ENCODE data around the gene CRTC1.
"Not testable (repeated sequence)": the region's sequence is repeated elsewhere in the genome, so short reads cannot be mapped to it uniquely, and the experiment has no call there.

The CRTC1 gene

DNA sequence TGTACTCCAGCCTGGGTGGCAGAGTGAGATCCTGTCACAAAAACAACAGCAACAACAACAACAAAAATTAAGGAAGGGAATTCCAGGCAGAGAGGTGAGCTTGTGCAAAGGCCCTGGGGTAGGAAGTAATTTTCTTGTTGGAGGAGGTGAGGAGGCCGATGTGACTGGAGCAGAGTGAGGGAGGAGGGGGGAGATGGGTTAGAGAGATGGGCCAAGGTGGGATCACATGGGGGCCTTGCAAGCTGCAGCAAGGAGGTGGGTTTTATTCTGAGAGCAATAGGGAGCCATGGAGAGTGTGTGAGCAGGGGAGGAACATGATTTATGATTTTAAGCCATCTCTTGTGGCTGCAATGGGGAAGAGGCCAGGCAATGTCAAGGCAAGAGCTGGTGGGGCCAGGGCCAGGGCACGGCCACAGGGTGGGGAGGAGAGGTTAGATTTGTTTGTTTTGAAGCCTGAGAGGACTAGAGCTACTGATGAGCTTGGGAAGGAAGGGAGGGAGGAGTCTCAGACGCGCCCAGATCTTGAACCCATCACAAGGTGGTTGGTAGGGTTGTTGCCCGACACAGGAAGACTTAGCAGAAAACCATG, 120.2 kb downstream of the CRTC1 start:
- H3K4me3 Mint-ChIP-seq = no peak overlapping the region
- no peaks in the 10 kb centered on the region for H3K36me3 Mint-ChIP-seq (ENCODE audit: insufficient read depth)
- no peak for ATAC-seq (replicated peaks; ENCODE audit: extremely low read depth, poor library complexity, severe bottlenecking)
- H3K27ac Mint-ChIP-seq (ENCODE audit: low read depth) = no peak overlapping the region
- H3K27me3 Mint-ChIP-seq = peaks cover 11% of the 10 kb centered on the region
- no peaks in the 10 kb centered on the region for H3K4me1 Mint-ChIP-seq
- no peaks in the 10 kb centered on the region for H3K9me3 Mint-ChIP-seq
- no peak for DNase-seq (ENCODE audit: low spot score in 2 of 2)

DNA sequence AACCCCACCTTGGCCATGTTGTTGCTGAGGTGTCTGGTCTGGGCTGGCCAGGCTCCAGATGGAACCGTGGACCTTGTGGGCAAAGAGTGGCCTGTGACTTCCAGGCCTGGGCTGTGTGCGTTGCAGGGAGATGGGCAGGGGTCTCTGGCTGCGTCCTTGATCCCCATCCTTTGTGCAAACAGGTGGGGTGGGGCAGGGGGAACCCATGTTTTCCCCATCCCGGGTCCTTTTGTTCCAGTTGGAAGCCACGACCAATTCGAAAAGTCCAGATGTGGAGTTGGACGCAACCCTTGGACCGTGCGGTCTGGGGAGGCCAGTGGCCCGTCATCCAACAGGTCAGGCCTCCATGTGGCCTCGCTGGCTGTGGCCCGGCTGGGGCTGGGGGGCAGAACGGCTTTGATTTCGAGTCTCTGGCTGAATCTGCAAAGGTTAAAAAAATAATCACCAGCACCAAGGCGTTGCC, 120.7 kb downstream of the CRTC1 start:
- Mint-ChIP-seq H3K4me1 (no peaks in the 10 kb centered on the region), H3K27ac (ENCODE audit: low read depth) (no peak overlapping the region), H3K27me3 (peaks cover 12% of the 10 kb centered on the region), H3K9me3 (no peaks in the 10 kb centered on the region), H3K4me3 (no peak overlapping the region), H3K36me3 (ENCODE audit: insufficient read depth) (no peaks in the 10 kb centered on the region)
- no peak for ATAC-seq (replicated peaks; ENCODE audit: extremely low read depth, poor library complexity, severe bottlenecking)
- no peak for DNase-seq (ENCODE audit: low spot score in 2 of 2)

DNA sequence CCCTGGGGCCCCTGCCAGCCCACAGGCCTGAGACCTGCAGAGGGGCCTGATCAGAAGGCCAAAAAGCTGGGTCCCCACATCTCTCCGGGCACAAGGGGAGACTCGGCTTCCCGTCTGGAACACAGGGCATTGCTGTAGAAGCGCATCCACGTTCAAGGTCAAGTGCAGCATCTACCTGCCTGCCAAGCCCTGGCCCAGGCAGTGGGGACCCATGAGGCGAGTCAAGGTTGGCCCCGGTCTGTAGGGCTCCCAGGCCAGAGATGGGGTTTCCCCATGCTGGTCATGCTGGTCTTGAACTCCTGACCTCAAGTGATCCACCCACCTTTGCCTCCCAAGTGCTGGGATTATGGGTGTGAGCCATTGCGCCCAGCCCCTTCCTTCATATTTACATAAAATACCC, 121.2 kb downstream of the CRTC1 start:
- H3K4me3 Mint-ChIP-seq = no peak overlapping the region
- DNase-seq (ENCODE audit: low spot score in 2 of 2) (no peak), ATAC-seq (replicated peaks; ENCODE audit: extremely low read depth, poor library complexity, severe bottlenecking) (no peak)
- H3K27ac Mint-ChIP-seq (ENCODE audit: low read depth) = no peak overlapping the region
- no peaks in the 10 kb centered on the region for H3K9me3 Mint-ChIP-seq
- no peaks in the 10 kb centered on the region for H3K36me3 Mint-ChIP-seq (ENCODE audit: insufficient read depth)
- H3K4me1 Mint-ChIP-seq = peaks cover 4% of the 10 kb centered on the region
- H3K27me3 Mint-ChIP-seq = peaks cover 17% of the 10 kb centered on the region

DNA sequence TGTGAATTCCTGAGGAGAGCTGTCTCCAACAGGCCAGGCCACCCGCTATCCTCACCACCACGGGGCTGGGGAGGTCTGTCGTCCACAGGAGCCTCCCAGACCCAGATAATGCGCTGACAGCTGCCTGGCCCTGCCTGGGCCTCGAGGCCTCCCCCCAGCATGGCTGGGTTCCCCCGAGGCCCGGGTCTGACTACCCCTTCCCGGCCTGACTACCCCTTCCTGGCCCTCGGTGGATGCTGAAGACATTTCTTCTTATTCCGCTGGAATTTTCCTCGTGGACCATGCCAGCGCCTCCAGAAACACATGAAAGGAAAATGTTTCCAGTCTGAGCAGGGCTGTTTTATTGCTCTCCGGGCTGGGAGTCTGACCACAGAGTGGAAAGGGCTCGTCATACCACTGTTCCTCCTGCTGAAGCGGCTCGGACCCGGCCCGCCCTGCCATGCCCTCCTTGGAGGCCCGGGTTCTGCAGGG, 124.4 kb downstream of the CRTC1 start:
- Mint-ChIP-seq H3K4me3 (no peak overlapping the region), H3K27me3 (peaks cover 29% of the 10 kb centered on the region), H3K36me3 (ENCODE audit: insufficient read depth) (no peaks in the 10 kb centered on the region), H3K4me1 (peaks cover 6% of the 10 kb centered on the region), H3K27ac (ENCODE audit: low read depth) (no peak overlapping the region), H3K9me3 (no peaks in the 10 kb centered on the region)
- DNase-seq (ENCODE audit: low spot score in 2 of 2) (no peak), ATAC-seq (replicated peaks; ENCODE audit: extremely low read depth, poor library complexity, severe bottlenecking) (no peak)

DNA sequence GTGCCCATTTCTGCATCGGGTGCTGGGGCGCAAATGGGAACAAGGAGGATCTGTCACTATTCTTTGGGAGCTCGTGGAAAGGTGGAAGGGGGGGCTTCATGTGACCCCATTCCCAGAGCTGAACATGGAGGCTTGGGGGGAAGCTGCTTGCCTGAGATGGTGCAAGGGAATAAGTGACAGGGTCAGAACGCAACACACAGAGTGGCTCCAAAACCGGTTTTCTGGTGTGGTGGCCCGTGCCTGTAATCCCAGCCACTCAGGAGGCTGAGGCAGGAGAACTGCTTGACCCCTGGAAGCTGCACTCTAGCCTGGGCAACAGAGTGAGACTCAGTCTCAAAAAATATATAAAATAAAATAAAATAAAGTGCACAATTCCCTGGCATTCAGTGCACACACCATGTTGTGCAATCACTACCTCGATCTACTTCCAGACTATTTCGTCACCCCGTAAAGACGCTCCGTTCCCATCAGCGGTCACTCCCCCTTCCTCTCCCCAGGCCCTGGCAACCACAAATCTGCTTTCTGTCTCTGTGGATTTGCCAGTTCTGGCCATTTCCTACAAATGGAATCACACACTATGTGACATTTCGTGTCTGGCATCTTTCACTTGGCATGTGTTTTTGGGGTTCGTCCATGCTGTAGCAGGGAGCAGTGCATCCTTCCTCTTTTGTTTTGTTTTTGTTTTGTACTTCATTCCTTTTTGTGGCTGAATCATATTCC, 125.8 kb downstream of the CRTC1 start:
- Mint-ChIP-seq H3K36me3 (ENCODE audit: insufficient read depth) (no peaks in the 10 kb centered on the region), H3K4me1 (peaks cover 6% of the 10 kb centered on the region), H3K27me3 (peaks cover 19% of the 10 kb centered on the region), H3K4me3 (no peak overlapping the region), H3K27ac (ENCODE audit: low read depth) (no peak overlapping the region), H3K9me3 (no peaks in the 10 kb centered on the region)
- ATAC-seq (replicated peaks; ENCODE audit: extremely low read depth, poor library complexity, severe bottlenecking) = no peak
- DNase-seq (ENCODE audit: low spot score in 2 of 2) = no peak

DNA sequence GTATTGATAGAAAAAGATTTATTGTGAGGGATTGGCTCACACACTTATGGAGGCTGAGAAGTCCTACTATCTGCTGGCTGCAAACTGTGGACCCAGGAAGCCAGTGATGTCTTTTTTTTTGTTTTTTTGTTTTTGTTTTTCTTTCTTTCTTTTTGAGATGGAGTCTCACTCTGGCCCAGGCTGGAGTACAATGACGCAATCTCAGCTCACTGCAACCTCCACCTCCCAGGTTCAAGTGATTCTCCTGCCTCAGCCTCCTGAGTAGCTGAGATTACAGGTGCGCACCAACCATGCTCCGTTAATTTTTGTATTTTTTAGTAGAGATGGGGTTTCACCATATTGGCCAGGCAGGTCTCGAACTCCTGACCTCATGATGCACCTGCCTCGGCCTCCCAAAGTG, 128.2 kb downstream of the CRTC1 start:
- DNase-seq (ENCODE audit: low spot score in 2 of 2); H3K4me1 Mint-ChIP-seq; ATAC-seq (replicated peaks; ENCODE audit: extremely low read depth, poor library complexity, severe bottlenecking); H3K9me3 Mint-ChIP-seq; H3K36me3 Mint-ChIP-seq (ENCODE audit: insufficient read depth); H3K4me3 Mint-ChIP-seq; H3K27ac Mint-ChIP-seq (ENCODE audit: low read depth): not testable (repeated sequence)
- peaks cover 19% of the 10 kb centered on the region for H3K27me3 Mint-ChIP-seq

DNA sequence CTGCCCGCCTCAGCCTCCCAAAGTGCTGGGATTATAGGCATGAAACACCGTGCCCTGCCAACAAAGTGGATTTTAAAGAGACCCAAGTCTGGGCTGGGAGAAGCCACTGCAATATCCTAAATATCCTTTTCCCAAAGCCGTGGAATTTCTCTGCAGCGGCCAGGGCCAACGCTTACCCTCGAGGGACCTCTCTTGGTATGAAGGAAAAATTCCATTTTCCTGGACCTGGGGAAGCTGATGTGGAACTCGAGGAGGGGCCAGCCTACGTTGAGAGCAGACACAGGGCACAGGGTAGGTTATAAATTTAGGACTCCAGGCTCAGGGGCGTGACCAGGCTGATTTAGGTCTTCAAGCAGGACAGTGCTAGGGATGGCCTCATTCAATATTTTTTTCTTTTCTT, 130.6 kb downstream of the CRTC1 start:
- Mint-ChIP-seq H3K27ac (ENCODE audit: low read depth) (no peak overlapping the region), H3K27me3 (peaks cover 18% of the 10 kb centered on the region), H3K36me3 (ENCODE audit: insufficient read depth) (no peaks in the 10 kb centered on the region), H3K4me3 (no peak overlapping the region), H3K9me3 (no peaks in the 10 kb centered on the region), H3K4me1 (peaks cover 6% of the 10 kb centered on the region)
- DNase-seq (ENCODE audit: low spot score in 2 of 2) (no peak), ATAC-seq (replicated peaks; ENCODE audit: extremely low read depth, poor library complexity, severe bottlenecking) (no peak)

DNA sequence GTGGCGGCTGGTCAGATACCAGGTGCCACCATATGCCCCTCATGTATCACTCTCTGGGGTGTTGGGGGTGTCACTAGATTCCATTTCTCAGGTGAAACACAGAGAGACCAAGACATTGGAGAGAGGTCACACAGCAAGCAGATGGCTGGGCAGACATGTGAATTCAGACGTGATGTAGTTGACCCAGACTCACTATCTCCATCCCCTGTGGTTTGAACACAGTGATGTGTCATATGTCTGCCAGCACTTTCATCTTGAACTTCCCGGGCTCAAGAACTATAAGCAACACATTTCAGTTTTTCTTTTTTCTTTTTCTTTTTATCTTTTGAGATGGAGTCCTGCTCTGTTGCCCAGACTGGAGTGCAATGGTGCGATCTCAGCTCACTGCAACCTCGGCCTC, 132.2 kb downstream of the CRTC1 start:
- H3K9me3 Mint-ChIP-seq = no peaks in the 10 kb centered on the region
- H3K4me3 Mint-ChIP-seq = no peak overlapping the region
- no peak for ATAC-seq (replicated peaks; ENCODE audit: extremely low read depth, poor library complexity, severe bottlenecking)
- H3K36me3 Mint-ChIP-seq (ENCODE audit: insufficient read depth) = no peaks in the 10 kb centered on the region
- peaks cover 8% of the 10 kb centered on the region for H3K27me3 Mint-ChIP-seq
- no peak for DNase-seq (ENCODE audit: low spot score in 2 of 2)
- no peaks in the 10 kb centered on the region for H3K4me1 Mint-ChIP-seq
- no peak overlapping the region for H3K27ac Mint-ChIP-seq (ENCODE audit: low read depth)

DNA sequence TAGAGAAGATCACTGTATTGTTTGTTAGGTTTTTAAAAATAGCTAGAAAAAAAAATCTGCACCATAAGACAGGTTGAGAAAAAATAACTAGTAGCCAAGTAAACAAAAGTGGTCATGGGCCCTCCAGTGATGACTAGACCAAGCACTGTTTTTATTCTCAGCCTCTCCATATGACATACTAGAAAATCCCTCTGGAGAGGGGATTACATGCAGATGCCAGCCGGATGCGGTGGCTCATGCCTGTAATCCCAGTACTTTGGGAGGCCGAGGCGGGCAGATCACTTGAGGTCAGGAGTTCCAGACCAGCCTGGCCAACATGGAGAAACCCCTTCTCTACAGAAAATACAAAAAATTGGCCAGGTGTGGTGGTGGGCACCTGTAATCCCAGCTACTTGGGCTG, 133.2 kb downstream of the CRTC1 start:
- DNase-seq (ENCODE audit: low spot score in 2 of 2); H3K4me1 Mint-ChIP-seq; H3K27me3 Mint-ChIP-seq; H3K27ac Mint-ChIP-seq (ENCODE audit: low read depth); H3K4me3 Mint-ChIP-seq; ATAC-seq (replicated peaks; ENCODE audit: extremely low read depth, poor library complexity, severe bottlenecking); H3K36me3 Mint-ChIP-seq (ENCODE audit: insufficient read depth); H3K9me3 Mint-ChIP-seq: not testable (repeated sequence)

DNA sequence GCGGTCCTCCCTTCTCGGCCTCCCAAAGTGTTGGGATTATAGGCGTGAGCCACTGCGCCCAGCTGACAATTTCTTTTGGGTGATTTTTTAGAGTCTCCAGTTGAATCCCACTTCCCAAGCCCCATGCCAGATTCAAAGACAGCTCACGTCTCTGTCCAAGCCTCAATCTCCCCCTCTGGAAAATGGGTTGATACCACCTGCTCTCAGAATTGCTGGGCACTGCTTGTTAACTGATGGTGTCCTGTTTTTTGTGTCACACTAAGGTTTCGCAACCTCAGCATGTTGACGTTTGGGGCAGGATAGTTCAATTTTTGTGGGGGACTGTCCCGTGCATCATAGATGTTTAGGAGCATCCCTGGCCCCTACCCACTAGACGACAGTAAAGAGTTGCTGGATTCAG, 134.1 kb downstream of the CRTC1 start:
- H3K4me1 Mint-ChIP-seq = no peaks in the 10 kb centered on the region
- no peak overlapping the region for H3K4me3 Mint-ChIP-seq
- DNase-seq (ENCODE audit: low spot score in 2 of 2) (no peak), ATAC-seq (replicated peaks; ENCODE audit: extremely low read depth, poor library complexity, severe bottlenecking) (no peak)
- H3K9me3 Mint-ChIP-seq = no peaks in the 10 kb centered on the region
- no peak overlapping the region for H3K27ac Mint-ChIP-seq (ENCODE audit: low read depth)
- no peaks in the 10 kb centered on the region for H3K36me3 Mint-ChIP-seq (ENCODE audit: insufficient read depth)
- H3K27me3 Mint-ChIP-seq = no peaks in the 10 kb centered on the region

DNA sequence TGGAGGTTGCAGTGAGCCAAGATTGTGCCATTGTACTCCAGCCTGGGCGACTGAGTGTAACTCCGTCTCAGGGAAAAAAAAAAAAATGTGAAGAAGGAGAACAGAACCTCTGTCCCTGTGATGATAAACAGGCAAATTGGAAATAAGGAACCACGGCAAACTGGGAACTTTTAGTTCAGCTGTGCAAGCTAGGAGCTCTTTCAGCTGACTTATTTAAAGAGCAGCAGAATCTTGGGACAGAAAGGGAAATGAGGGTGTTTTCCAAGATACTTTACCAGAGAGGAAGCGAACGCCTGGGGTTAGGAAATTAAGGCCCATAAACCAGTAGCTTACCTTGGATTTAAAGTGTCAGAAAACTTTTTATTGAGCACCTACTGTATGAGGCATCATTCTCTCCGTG, 145.3 kb downstream of the CRTC1 start:
- H3K27ac Mint-ChIP-seq (ENCODE audit: low read depth) = no peak overlapping the region

DNA sequence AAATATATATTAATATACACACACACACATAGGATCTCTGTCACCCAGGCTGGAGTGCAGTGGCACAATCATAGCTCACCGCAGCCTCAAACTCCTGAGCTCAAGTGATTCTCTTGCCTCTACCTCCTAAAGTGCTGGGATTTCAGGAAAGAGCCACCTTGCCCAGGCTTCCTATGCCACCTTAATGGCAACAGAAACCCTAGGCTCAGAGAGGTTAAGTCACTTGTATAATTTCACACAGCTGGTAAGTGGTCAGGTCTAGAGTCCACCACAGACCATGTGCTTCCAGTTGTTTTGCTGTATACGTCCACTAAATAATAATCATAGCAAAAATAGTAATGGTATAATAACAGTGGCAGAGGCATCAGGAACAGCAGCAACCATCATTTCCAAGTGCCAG, 147.0 kb downstream of the CRTC1 start:
- Mint-ChIP-seq H3K9me3 (no peaks in the 10 kb centered on the region), H3K27me3 (peaks cover 11% of the 10 kb centered on the region), H3K4me1 (peaks cover 28% of the 10 kb centered on the region), H3K27ac (ENCODE audit: low read depth) (no peak overlapping the region), H3K4me3 (no peak overlapping the region), H3K36me3 (ENCODE audit: insufficient read depth) (peaks cover 18% of the 10 kb centered on the region)
- DNase-seq (ENCODE audit: low spot score in 2 of 2) (no peak), ATAC-seq (replicated peaks; ENCODE audit: extremely low read depth, poor library complexity, severe bottlenecking) (no peak)

More for the DNA sequence above, 145.3 kb downstream of the CRTC1 start:
- Mint-ChIP-seq H3K27me3 (peaks cover 11% of the 10 kb centered on the region), H3K36me3 (ENCODE audit: insufficient read depth) (peaks cover 9% of the 10 kb centered on the region), H3K9me3 (no peaks in the 10 kb centered on the region), H3K4me1 (peaks cover 13% of the 10 kb centered on the region), H3K4me3 (no peak overlapping the region)
- DNase-seq (ENCODE audit: low spot score in 2 of 2) = no peak
- no peak for ATAC-seq (replicated peaks; ENCODE audit: extremely low read depth, poor library complexity, severe bottlenecking)
